ENCODE measurements around the gene MXI1.

GRCh38 chr10:110216240-110216639 lies 8.8 kb downstream of the MXI1 start:
- TF ChIP-seq CTCF (IDR thresholded peaks at IDR 0.05; ENCODE audit: insufficient read depth, low read depth, low read length) (no peak), EZH2 (IDR thresholded peaks at IDR 0.05; ENCODE audit: insufficient read depth, low read length) (no peak)
